Heart right ventricle (tissue), 16 donors: ENCODE measurements around the gene KLF13. TPM values are rescaled to one million over a fixed set of nuclear protein-coding genes. Genes with fewer than 3 reads are reported as not detected.
"Not testable (repeated sequence)": the region's sequence is repeated elsewhere in the genome, so short reads cannot be mapped to it uniquely, and the experiment has no call there.

Source experiments
- ATAC-seq, 8 donors: fragments of 200-7000 bp; cut with Tn5 transposase; one replicate each; pipeline ENCODE4 v1.9.1; 2020; ENCODE audit warnings: mild to moderate bottlenecking in 8 of 8, moderate library complexity in 8 of 8, moderate number of reproducible peaks in 1 of 8
- DNase-seq, 2 donors: peaks; one replicate each; pipeline ENCODE4 v3.0.0-alpha.2; 2020
- H3K27ac ChIP-seq, 10 donors: fragments of 200-600 bp; sonication (generic) in 2 of 10; one replicate each; pipeline versions ENCODE4 v1.5.0 to v1.8.0; 2020 to 2022; ENCODE audit warnings: mild to moderate bottlenecking in 3 of 10
- H3K27me3 ChIP-seq, 7 donors: fragments of 200-600 bp; one replicate each; pipeline ENCODE4 v1.8.0; 2021 to 2022; ENCODE audit warnings: mild to moderate bottlenecking in 2 of 7
- H3K36me3 ChIP-seq, 9 donors: fragments of 200-600 bp; sonication (generic) in 1 of 9; one replicate each; pipeline versions ENCODE4 v1.5.0 to v1.8.0; 2020 to 2022; ENCODE audit warnings: mild to moderate bottlenecking in 2 of 9
- H3K4me1 ChIP-seq, 9 donors: fragments of 200-600 bp; sonication (generic) in 1 of 9; one replicate each; pipeline versions ENCODE4 v1.5.0 to v1.8.0; 2020 to 2022; ENCODE audit warnings: mild to moderate bottlenecking in 4 of 9
- H3K4me3 ChIP-seq, 10 donors: fragments of 200-600 bp; sonication (generic) in 2 of 10; one replicate each; pipeline versions ENCODE4 v1.5.0 to v1.8.0; 2020 to 2022; ENCODE audit warnings: mild to moderate bottlenecking in 7 of 10, moderate library complexity in 2 of 10
- H3K9me3 ChIP-seq, 11 donors: fragments of 200-600 bp in 10 of 11; sonication (generic) in 2 of 11; one replicate each; pipeline versions ENCODE4 v1.5.0 to v1.8.0; 2013 to 2022; ENCODE audit warnings: mild to moderate bottlenecking in 2 of 11, control low read depth in 1 of 11, moderate library complexity in 1 of 11
- WGBS, 2 donors: extraction: QIAGEN DNeasy Blood & Tissue Kit; methylation state at CpG; one replicate each; pipeline ENCODE4 v1.1.7; 2013; ENCODE audit warnings: inconsistent platforms in 1 of 2; 5-methylcytosine and 5-hydroxymethylcytosine counted together
- intact Hi-C, 10 donors: fragments of 100-400 bp; cut with DNase I; formaldehyde crosslinking; loops; one replicate each; pipeline versions ENCODE4 v1.11.1 to v1.14.2; 2022
- polyA plus RNA-seq, 2 donors: library from polyadenylated mRNA; stranded (reverse); fragments of 200-250 nt; gene quantifications; one replicate each; pipeline ENCODE4 v1.2.3, GENCODE V29; 2013
- total RNA-seq, 10 donors: library from RNA; stranded (reverse); fragmentation: NEBNext Ultra II Directional in 3 of 10; extraction: Animal tissue kit (Norgen Biotek cat#: 25700) in 3 of 10; gene quantifications; one replicate each; pipeline versions ENCODE4 v1.2.1 to v1.2.4, GENCODE V29; 2021 to 2023
- TF ChIP-seq, protein P1 (sequence below), 9 donors: fragments of 200-600 bp; sonication (generic) in 2 of 9; IDR thresholded peaks; one replicate each; pipeline versions ENCODE4 v1.5.0 to v1.8.0; 2021 to 2022; ENCODE audit warnings: antibody characterized with exemption in 9 of 9, mild to moderate bottlenecking in 5 of 9, moderate library complexity in 1 of 9
- donor health status: Arrhythmogenic right ventricular cardiomyopathy.
- donor health status: ischemic (EF 13 %, LVEDD 7.1; RV severe dilation, severe dysfunction).
- donor health status: healthy with polysubstance abuse.
- donor health status: DM: no; HTN: yes; CAD: no.
- donor health status: DM: no; HTN: no; CAD: no.
- donor health status: ischemic (EF 25% LVEDD 6.9; RV normal size, moderate dysfunction).
- donor health status: ischemic (EF 25% LVEDD 5.7; RV mildly dilated, moderate dysfunction).
- donor health status: healthy.
- donor health status: DM: yes; HTN: yes; CAD: no.
- donor health status: Ischemic cardiomyopathy.
- donor health status: ischemic (EF 35%, LVEDD 5.7; RV mildly dilated, moderate dysfunction).
- donor health status: nonischemic (EF 11% LVEDD 7.7; RV severe dilation, severe dysfunction).
- donor health status: DM: yes; HTN: yes; CAD: no.
- donor health status: PGD.
- donor health status: ischemic (EF 29% LVEDD 5.4; RV normal size, mild dysfunction).
- donor health status: nonischemic (EF 23%, LVEDD 6.1; RV moderate dilation, normal function).

KLF13 gene
- total and polyA plus RNA-seq, 12 donors: 28.4 to 101 (median 45.0) TPM

DNA sequence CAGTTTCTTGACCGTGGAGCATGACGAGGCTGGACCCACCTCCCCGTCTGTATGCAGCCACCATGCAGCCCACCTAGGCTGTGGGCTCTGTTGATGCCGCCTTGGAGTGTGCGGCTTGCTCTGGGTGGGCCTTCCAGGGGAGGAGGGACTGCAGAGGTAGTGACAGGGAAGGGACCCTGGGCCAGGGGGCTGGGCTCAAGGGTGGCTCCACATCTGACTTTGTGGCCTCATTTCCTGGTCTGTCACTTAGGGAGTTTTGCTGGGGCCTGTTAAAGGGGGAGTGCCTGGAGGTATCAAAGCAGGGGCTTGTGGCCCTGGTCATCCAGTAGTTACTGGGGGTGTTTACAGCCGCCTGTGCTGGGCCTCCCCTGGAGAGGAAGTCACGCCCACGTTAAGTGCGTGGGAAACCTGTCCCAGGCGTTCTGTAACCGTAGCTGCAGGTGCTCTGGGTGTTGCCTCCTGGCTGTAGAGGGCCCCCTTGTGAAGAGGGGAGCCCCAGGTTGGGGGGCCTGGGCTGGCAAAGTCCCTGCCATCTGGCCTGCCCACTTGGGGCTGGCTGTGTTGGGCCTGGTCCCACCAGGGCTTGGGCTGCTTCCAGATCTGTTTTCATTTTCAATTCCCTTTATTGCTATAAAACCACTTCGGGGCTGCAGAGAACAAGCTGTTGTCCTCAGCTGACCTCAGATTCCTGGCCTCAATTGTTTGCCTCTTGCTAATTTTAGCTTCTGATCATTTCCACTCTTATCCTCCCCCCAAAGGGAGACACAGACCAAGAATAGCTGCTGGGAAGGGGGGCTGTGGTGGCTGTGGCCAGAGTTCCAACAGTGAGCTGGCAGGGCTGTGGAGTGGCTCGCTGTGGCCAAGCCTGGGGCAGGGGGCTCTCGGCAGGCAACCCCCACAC lies 26.5 kb downstream of the KLF13 start:
- Histone ChIP-seq H3K27me3 (no peaks in the 10 kb centered on the region), H3K4me3 (peak overlapping the region in 9 of 10 donors; percentile 9 to 41 (median 36)), H3K36me3 (peaks cover 0 to 30% (median 0%) of the 10 kb centered on the region in 9 donors), H3K27ac (peak overlapping the region; percentile 83 to 98 (median 94)), H3K4me1 (peaks cover 55 to 100% (median 100%) of the 10 kb centered on the region in 9 donors), H3K9me3 (no peaks in the 10 kb centered on the region)
- DNase-seq (peak; percentile 77 to 91), ATAC-seq (peak; percentile 84 to 95 (median 91))
- intact Hi-C loops: loop anchor here in 5 of 10 donors (2.0 to 10.0 kb wide), 4 partner anchors 18 to 132 kb away; no protein-coding TSS in a partner anchor
- 12 to 18% methylated on average over 14 of the region's 14 CpGs for WGBS, 2 donors
- TF ChIP-seq, protein P1, sequence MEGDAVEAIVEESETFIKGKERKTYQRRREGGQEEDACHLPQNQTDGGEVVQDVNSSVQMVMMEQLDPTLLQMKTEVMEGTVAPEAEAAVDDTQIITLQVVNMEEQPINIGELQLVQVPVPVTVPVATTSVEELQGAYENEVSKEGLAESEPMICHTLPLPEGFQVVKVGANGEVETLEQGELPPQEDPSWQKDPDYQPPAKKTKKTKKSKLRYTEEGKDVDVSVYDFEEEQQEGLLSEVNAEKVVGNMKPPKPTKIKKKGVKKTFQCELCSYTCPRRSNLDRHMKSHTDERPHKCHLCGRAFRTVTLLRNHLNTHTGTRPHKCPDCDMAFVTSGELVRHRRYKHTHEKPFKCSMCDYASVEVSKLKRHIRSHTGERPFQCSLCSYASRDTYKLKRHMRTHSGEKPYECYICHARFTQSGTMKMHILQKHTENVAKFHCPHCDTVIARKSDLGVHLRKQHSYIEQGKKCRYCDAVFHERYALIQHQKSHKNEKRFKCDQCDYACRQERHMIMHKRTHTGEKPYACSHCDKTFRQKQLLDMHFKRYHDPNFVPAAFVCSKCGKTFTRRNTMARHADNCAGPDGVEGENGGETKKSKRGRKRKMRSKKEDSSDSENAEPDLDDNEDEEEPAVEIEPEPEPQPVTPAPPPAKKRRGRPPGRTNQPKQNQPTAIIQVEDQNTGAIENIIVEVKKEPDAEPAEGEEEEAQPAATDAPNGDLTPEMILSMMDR (IDR thresholded peaks at IDR 0.05): peak in 1 of 9 donors; percentile 30

- peak; percentile 70 to 73 for DNase-seq
Observed at GRCh38 chr15:31353931-31354330, 27.3 kb downstream of the KLF13 start.

DNA sequence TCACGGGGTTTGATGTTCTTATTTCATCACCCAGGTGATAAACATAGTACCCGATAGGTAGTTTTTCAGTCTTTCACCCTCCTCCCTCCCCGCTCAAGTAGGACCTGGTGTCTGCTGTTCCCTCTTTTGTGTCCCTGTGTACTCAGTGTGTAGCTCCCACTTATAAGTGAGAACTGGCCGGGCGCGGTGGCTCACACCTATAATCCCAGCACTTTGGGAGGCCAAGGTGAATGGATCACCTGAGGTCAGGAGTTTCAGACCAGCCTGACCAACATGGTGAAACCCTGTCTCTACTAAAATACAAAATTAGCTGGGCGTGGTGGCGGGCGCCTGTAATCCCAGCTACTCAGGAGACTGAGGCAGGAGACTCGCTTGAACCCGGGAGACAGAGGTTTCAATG lies 29.5 kb downstream of the KLF13 start:
- H3K4me1 ChIP-seq: peaks cover 67 to 100% (median 100%) of the 10 kb centered on the region in 9 donors
- DNase-seq, H3K27me3 ChIP-seq, ATAC-seq, H3K9me3 ChIP-seq, H3K4me3 ChIP-seq: not testable (repeated sequence)
- 96 to 97% methylated on average over 11 of the region's 11 CpGs for WGBS, 2 donors
- H3K27ac ChIP-seq: peak overlapping the region in 8 of 10 donors; percentile 39 to 98 (median 96)
- H3K36me3 ChIP-seq: peaks cover 0 to 26% (median 0%) of the 10 kb centered on the region in 9 donors
- intact Hi-C loops: loop anchor here in 1 of 10 donors (10.0 kb wide), 1 partner anchor 129 kb away; no protein-coding TSS in a partner anchor

More at GRCh38 chr15:31353931-31354330, 27.3 kb downstream of the KLF13 start:
- peak; percentile 48 to 87 (median 74) for ATAC-seq
- H3K27ac ChIP-seq: peak overlapping the region; percentile 83 to 98 (median 94)
- TF ChIP-seq, protein P1 (IDR thresholded peaks at IDR 0.05): no peak
- intact Hi-C loops: loop anchor here in 5 of 10 donors (2.0 to 10.0 kb wide), 5 partner anchors 19 to 131 kb away; no protein-coding TSS in a partner anchor
- peaks cover 0 to 29% (median 0%) of the 10 kb centered on the region in 9 donors for H3K36me3 ChIP-seq
- peak overlapping the region in 8 of 10 donors; percentile 6 to 41 (median 36) for H3K4me3 ChIP-seq
- no peaks in the 10 kb centered on the region for H3K9me3 ChIP-seq
- H3K4me1 ChIP-seq: peaks cover 54 to 100% (median 100%) of the 10 kb centered on the region in 9 donors
- H3K27me3 ChIP-seq: no peaks in the 10 kb centered on the region
- 11 to 22% methylated on average over 4 of the region's 4 CpGs for WGBS, 2 donors

DNA sequence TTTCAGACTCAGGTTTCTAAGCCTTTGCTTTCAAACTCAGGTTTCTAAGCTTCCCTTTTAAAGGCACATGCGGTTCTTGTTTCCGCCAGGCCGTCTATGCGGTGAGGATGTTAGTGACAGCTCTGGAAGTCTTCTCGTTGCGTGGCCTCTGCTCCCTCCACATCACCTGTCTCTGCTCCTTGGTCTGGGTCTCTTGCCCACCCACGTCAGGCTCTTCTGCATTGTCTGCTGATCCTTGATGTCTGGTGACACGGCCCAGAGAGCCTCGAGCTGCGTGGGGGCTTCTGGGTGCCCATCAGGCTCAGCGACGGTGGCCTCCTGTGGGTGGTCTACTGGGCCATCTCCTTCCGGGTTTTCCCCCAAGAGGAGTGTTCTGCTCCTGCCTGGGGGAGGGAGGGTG lies 30.5 kb downstream of the KLF13 start:
- peak overlapping the region in 1 of 10 donors; percentile 21 for H3K4me3 ChIP-seq
- no peaks in the 10 kb centered on the region for H3K27me3 ChIP-seq
- TF ChIP-seq, protein P1 (IDR thresholded peaks at IDR 0.05): no peak
- peaks cover 69 to 100% (median 100%) of the 10 kb centered on the region in 9 donors for H3K4me1 ChIP-seq
- WGBS, 2 donors: 56 to 58% methylated on average over 13 of the region's 13 CpGs
- H3K27ac ChIP-seq: peak overlapping the region in 8 of 10 donors; percentile 29 to 97 (median 94)
- ATAC-seq (no peak), DNase-seq (no peak)
- H3K9me3 ChIP-seq: no peaks in the 10 kb centered on the region
- intact Hi-C loops: loop anchor here in 1 of 10 donors (10.0 kb wide), 1 partner anchor 128 kb away; no protein-coding TSS in a partner anchor
- H3K36me3 ChIP-seq: peaks cover 0 to 22% (median 0%) of the 10 kb centered on the region in 9 donors
